ENCODE results near the gene CSMD2.

Gene CSMD2

GRCh38 chr1:33468967-33469366 is 696.1 kb downstream of the CSMD2 start:
- H3K4me2 ChIP-seq (ENCODE audit: low read depth, low read length): no peak overlapping the region
- TF ChIP-seq, protein P1, sequence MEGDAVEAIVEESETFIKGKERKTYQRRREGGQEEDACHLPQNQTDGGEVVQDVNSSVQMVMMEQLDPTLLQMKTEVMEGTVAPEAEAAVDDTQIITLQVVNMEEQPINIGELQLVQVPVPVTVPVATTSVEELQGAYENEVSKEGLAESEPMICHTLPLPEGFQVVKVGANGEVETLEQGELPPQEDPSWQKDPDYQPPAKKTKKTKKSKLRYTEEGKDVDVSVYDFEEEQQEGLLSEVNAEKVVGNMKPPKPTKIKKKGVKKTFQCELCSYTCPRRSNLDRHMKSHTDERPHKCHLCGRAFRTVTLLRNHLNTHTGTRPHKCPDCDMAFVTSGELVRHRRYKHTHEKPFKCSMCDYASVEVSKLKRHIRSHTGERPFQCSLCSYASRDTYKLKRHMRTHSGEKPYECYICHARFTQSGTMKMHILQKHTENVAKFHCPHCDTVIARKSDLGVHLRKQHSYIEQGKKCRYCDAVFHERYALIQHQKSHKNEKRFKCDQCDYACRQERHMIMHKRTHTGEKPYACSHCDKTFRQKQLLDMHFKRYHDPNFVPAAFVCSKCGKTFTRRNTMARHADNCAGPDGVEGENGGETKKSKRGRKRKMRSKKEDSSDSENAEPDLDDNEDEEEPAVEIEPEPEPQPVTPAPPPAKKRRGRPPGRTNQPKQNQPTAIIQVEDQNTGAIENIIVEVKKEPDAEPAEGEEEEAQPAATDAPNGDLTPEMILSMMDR (IDR thresholded peaks at IDR 0.05; ENCODE audit: low read length): no peak
- TF ChIP-seq EZH2 (optimal IDR thresholded peaks at IDR 0.05; ENCODE audit: low read depth, low read length) (no peak), EZH2phosphoT487 (IDR thresholded peaks at IDR 0.05; ENCODE audit: low read length) (no peak)

GRCh38 chr1:33468531-33468930 is 696.5 kb downstream of the CSMD2 start:
- Histone ChIP-seq H3K9me2 (replicated peaks; ENCODE audit: insufficient read depth, low read length) (no peaks in the 10 kb centered on the region), H3K4me2 (ENCODE audit: low read depth, low read length) (no peak overlapping the region), H2AFZ (ENCODE audit: low read length) (no peak overlapping the region), H3K4me3 (ENCODE audit: low read length) (no peak overlapping the region), H3F3A (ENCODE audit: insufficient read depth, low read length) (no peaks in the 10 kb centered on the region), H3K9me3 (replicated peaks; ENCODE audit: insufficient read depth, low read length) (no peaks in the 10 kb centered on the region), H3K79me2 (ENCODE audit: low read length) (0 out of 2 replicates have a peak, but pooled peaks cover 4% of the 10 kb centered on the region), H3K27me3 (replicated peaks; ENCODE audit: insufficient read depth, low read length) (no peaks in the 10 kb centered on the region), H3K27ac (ENCODE audit: low read length) (no peak overlapping the region), H3K4me1 (ENCODE audit: low read length) (peaks cover 10% of the 10 kb centered on the region), H3K9ac (ENCODE audit: low read length) (no peak overlapping the region), H3K36me3 (replicated peaks; ENCODE audit: insufficient read depth, low read length) (no peaks in the 10 kb centered on the region), H4K20me1 (ENCODE audit: insufficient read depth, low read length) (no peaks in the 10 kb centered on the region)
- TF ChIP-seq, protein P1 (IDR thresholded peaks at IDR 0.05; ENCODE audit: low read length): no peak
- DNase-seq: no peak

More at GRCh38 chr1:33468967-33469366, 696.1 kb downstream of the CSMD2 start:
- Histone ChIP-seq H3K27ac (ENCODE audit: low read length) (no peak overlapping the region), H3K79me2 (ENCODE audit: low read length) (0 out of 2 replicates have a peak, but pooled peaks cover 4% of the 10 kb centered on the region), H4K20me1 (ENCODE audit: insufficient read depth, low read length) (no peaks in the 10 kb centered on the region), H3K4me3 (ENCODE audit: low read length) (no peak overlapping the region), H3K36me3 (replicated peaks; ENCODE audit: insufficient read depth, low read length) (no peaks in the 10 kb centered on the region), H3K9me2 (replicated peaks; ENCODE audit: insufficient read depth, low read length) (no peaks in the 10 kb centered on the region), H3K4me1 (ENCODE audit: low read length) (peaks cover 10% of the 10 kb centered on the region), H3F3A (ENCODE audit: insufficient read depth, low read length) (no peaks in the 10 kb centered on the region), H3K27me3 (replicated peaks; ENCODE audit: insufficient read depth, low read length) (no peaks in the 10 kb centered on the region), H2AFZ (ENCODE audit: low read length) (no peak overlapping the region), H3K9ac (ENCODE audit: low read length) (no peak overlapping the region), H3K9me3 (replicated peaks; ENCODE audit: insufficient read depth, low read length) (no peaks in the 10 kb centered on the region)
- DNase-seq: no peak

GRCh38 chr1:33468011-33468410 is 697.0 kb downstream of the CSMD2 start:
- Histone ChIP-seq H3K36me3 (replicated peaks; ENCODE audit: insufficient read depth, low read length) (no peaks in the 10 kb centered on the region), H3K4me2 (ENCODE audit: low read depth, low read length) (no peak overlapping the region), H3K4me3 (ENCODE audit: low read length) (no peak overlapping the region), H3K27me3 (replicated peaks; ENCODE audit: insufficient read depth, low read length) (no peaks in the 10 kb centered on the region), H3K79me2 (ENCODE audit: low read length) (0 out of 2 replicates have a peak, but pooled peaks cover 2% of the 10 kb centered on the region), H4K20me1 (ENCODE audit: insufficient read depth, low read length) (no peaks in the 10 kb centered on the region), H3K27ac (ENCODE audit: low read length) (no peak overlapping the region), H3K9me3 (replicated peaks; ENCODE audit: insufficient read depth, low read length) (no peaks in the 10 kb centered on the region), H2AFZ (ENCODE audit: low read length) (no peak overlapping the region), H3K4me1 (ENCODE audit: low read length) (peaks cover 13% of the 10 kb centered on the region), H3F3A (ENCODE audit: insufficient read depth, low read length) (no peaks in the 10 kb centered on the region), H3K9ac (ENCODE audit: low read length) (no peak overlapping the region), H3K9me2 (replicated peaks; ENCODE audit: insufficient read depth, low read length) (no peaks in the 10 kb centered on the region)
- TF ChIP-seq EZH2 (optimal IDR thresholded peaks at IDR 0.05; ENCODE audit: low read depth, low read length): no peak
- no peak for TF ChIP-seq EZH2phosphoT487 (IDR thresholded peaks at IDR 0.05; ENCODE audit: low read length)
- TF ChIP-seq, protein P1 (IDR thresholded peaks at IDR 0.05; ENCODE audit: low read length): no peak
- DNase-seq: no peak

Measured in MM.1S (cell line).